Tibial nerve (tissue), 4 donors: Measurements from ENCODE around the gene MFGE8. TPM values are rescaled to one million over a fixed set of nuclear protein-coding genes. Genes with fewer than 3 reads are reported as not detected.
"Not testable (repeated sequence)": the region's sequence is repeated elsewhere in the genome, so short reads cannot be mapped to it uniquely, and the experiment has no call there.

ENCODE experiments used
- DNase-seq, 2 donors: peaks; one replicate each; pipeline ENCODE4 v3.0.0-alpha.2; 2019; ENCODE audit warnings: low spot score in 2 of 2
- H3K27ac ChIP-seq, 4 donors: fragments of 200-600 bp; sonication (generic) in 3 of 4; one replicate each; pipeline ENCODE4 v1.5.1; 2017 to 2019; ENCODE audit warnings: mild to moderate bottlenecking in 1 of 4
- H3K27me3 ChIP-seq, 2 donors: fragments of 200-600 bp; sonication (generic) in 1 of 2; one replicate each; pipeline versions ENCODE4 v1.5.1 to v1.6.0; 2017 to 2019
- H3K36me3 ChIP-seq, 3 donors: fragments of 200-600 bp; sonication (generic); one replicate each; pipeline ENCODE4 v1.5.1; 2018 to 2019
- H3K4me1 ChIP-seq, 4 donors: fragments of 200-600 bp; sonication (generic) in 3 of 4; one replicate each; pipeline ENCODE4 v1.5.1; 2017 to 2019
- H3K4me3 ChIP-seq, 4 donors: fragments of 200-600 bp; sonication (generic) in 3 of 4; one replicate each; pipeline ENCODE4 v1.5.1; 2017 to 2019; ENCODE audit warnings: mild to moderate bottlenecking in 1 of 4, moderate library complexity in 1 of 4
- H3K9me3 ChIP-seq, 4 donors: fragments of 200-600 bp; sonication (generic) in 3 of 4; one replicate each; pipeline ENCODE4 v1.5.1; 2017 to 2019
- CTCF ChIP-seq, 5 experiments: fragments of 200-600 bp in 3 of 5; fragments of 450-650 bp in 2 of 5; sonication (generic) in 3 of 5; IDR thresholded peaks; one replicate each; pipeline ENCODE4 v1.5.1; 2016 to 2019; ENCODE audit warnings: antibody characterized with exemption in 5 of 5, mild to moderate bottlenecking in 3 of 5, moderate library complexity in 2 of 5
- EP300 ChIP-seq, 2 donors: sonication (generic); formaldehyde crosslinking; IDR thresholded peaks; one replicate each; pipeline ENCODE4 v1.6.1; 2017; ENCODE audit warnings: antibody characterized with exemption in 2 of 2, mild to moderate bottlenecking in 1 of 2
- POLR2A ChIP-seq, 2 donors: fragments of 450-650 bp; IDR thresholded peaks; one replicate each; pipeline ENCODE4 v1.6.1; 2017; ENCODE audit warnings: antibody characterized with exemption in 2 of 2, mild to moderate bottlenecking in 2 of 2, moderate library complexity in 2 of 2
- WGBS, 2 donors: methylation state at CpG; one replicate each; pipeline ENCODE4 v1.1.5; 2018; 5-methylcytosine and 5-hydroxymethylcytosine counted together
- total RNA-seq, 4 donors: library from RNA; depleted of rRNA; stranded (reverse); fragments of >200 nt; gene quantifications; one replicate each; pipeline ENCODE4 v1.1.0, GENCODE V29; 2016

The MFGE8 gene
- total RNA-seq, 4 donors from 2014 or later: 349 to 553 (median 488) TPM

- no peaks in the 10 kb centered on the region for H3K27me3 ChIP-seq
- H3K9me3 ChIP-seq: peaks cover 0 to 9% (median 0%) of the 10 kb centered on the region in 4 donors
- TF ChIP-seq POLR2A (IDR thresholded peaks at IDR 0.05) (no peak), EP300 (IDR thresholded peaks at IDR 0.05) (no peak), CTCF (IDR thresholded peaks at IDR 0.05) (no peak)
- H3K36me3 ChIP-seq: no peaks in the 10 kb centered on the region
- peaks cover 0 to 26% (median 11%) of the 10 kb centered on the region in 4 donors for H3K4me1 ChIP-seq
- no peak for DNase-seq
- no peak overlapping the region for H3K27ac ChIP-seq
- H3K4me3 ChIP-seq: no peak overlapping the region
- WGBS, 2 donors: 94 to 97% methylated on average over 2 of the region's 2 CpGs
These were observed 17.4 kb upstream of the MFGE8 start for GRCh38 chr15:88930579-88930978.

- H3K36me3 ChIP-seq, H3K4me3 ChIP-seq, H3K27me3 ChIP-seq, H3K9me3 ChIP-seq, DNase-seq, H3K27ac ChIP-seq: not testable (repeated sequence)
- H3K4me1 ChIP-seq: peaks cover 0 to 26% (median 11%) of the 10 kb centered on the region in 4 donors
- WGBS, 2 donors: 77 to 91% methylated on average over 3 of the region's 3 CpGs
These were observed 16.3 kb upstream of the MFGE8 start for GRCh38 chr15:88929358-88930098.

- H3K36me3 ChIP-seq, DNase-seq, H3K27me3 ChIP-seq, H3K9me3 ChIP-seq, H3K4me3 ChIP-seq, H3K27ac ChIP-seq: not testable (repeated sequence)
- H3K4me1 ChIP-seq: peaks cover 0 to 16% (median 8%) of the 10 kb centered on the region in 4 donors
These were observed 15.0 kb upstream of the MFGE8 start for GRCh38 chr15:88928192-88928591.

GRCh38 chr15:88925648-88926047 is 12.5 kb upstream of the MFGE8 start:
- H3K27ac ChIP-seq, DNase-seq, H3K27me3 ChIP-seq, H3K4me1 ChIP-seq, H3K9me3 ChIP-seq, H3K4me3 ChIP-seq, H3K36me3 ChIP-seq: not testable (repeated sequence)
- 83% methylated on average over 2 of the region's 2 CpGs for WGBS, 2 donors

GRCh38 chr15:88920892-88921435 is 7.8 kb upstream of the MFGE8 start:
- DNase-seq, H3K27ac ChIP-seq, H3K4me1 ChIP-seq, H3K36me3 ChIP-seq, H3K27me3 ChIP-seq, H3K9me3 ChIP-seq, H3K4me3 ChIP-seq: not testable (repeated sequence)
- WGBS, 2 donors: 90 to 93% methylated on average over 12 of the region's 12 CpGs

- Histone ChIP-seq H3K4me1 (peaks cover 0 to 10% (median 0%) of the 10 kb centered on the region in 4 donors), H3K9me3 (no peaks in the 10 kb centered on the region), H3K27ac (no peak overlapping the region), H3K4me3 (no peak overlapping the region), H3K27me3 (no peaks in the 10 kb centered on the region), H3K36me3 (no peaks in the 10 kb centered on the region)
- TF ChIP-seq EP300 (IDR thresholded peaks at IDR 0.05) (no peak), POLR2A (IDR thresholded peaks at IDR 0.05) (no peak), CTCF (IDR thresholded peaks at IDR 0.05) (no peak)
- no peak for DNase-seq
- 63 to 71% methylated on average over 9 of the region's 9 CpGs for WGBS, 2 donors
These were observed 7.2 kb upstream of the MFGE8 start for GRCh38 chr15:88920186-88920891.

GRCh38 chr15:88918738-88919137 is 5.6 kb upstream of the MFGE8 start:
- WGBS, 2 donors: 34% methylated on average over 4 of the region's 4 CpGs
- Histone ChIP-seq H3K4me3 (no peak overlapping the region), H3K9me3 (no peaks in the 10 kb centered on the region), H3K4me1 (peaks cover 0 to 17% (median 0%) of the 10 kb centered on the region in 4 donors), H3K36me3 (no peaks in the 10 kb centered on the region), H3K27me3 (no peaks in the 10 kb centered on the region), H3K27ac (peak overlapping the region in 1 of 4 donors; percentile 36)
- peak in 1 of 2 donors; percentile 71 for DNase-seq
- no peak for TF ChIP-seq CTCF (IDR thresholded peaks at IDR 0.05)
- peak in 1 of 2 donors; percentile 68 for TF ChIP-seq EP300 (IDR thresholded peaks at IDR 0.05)
